Measurements from ENCODE around the gene CDCA5.

Gene CDCA5

DNA sequence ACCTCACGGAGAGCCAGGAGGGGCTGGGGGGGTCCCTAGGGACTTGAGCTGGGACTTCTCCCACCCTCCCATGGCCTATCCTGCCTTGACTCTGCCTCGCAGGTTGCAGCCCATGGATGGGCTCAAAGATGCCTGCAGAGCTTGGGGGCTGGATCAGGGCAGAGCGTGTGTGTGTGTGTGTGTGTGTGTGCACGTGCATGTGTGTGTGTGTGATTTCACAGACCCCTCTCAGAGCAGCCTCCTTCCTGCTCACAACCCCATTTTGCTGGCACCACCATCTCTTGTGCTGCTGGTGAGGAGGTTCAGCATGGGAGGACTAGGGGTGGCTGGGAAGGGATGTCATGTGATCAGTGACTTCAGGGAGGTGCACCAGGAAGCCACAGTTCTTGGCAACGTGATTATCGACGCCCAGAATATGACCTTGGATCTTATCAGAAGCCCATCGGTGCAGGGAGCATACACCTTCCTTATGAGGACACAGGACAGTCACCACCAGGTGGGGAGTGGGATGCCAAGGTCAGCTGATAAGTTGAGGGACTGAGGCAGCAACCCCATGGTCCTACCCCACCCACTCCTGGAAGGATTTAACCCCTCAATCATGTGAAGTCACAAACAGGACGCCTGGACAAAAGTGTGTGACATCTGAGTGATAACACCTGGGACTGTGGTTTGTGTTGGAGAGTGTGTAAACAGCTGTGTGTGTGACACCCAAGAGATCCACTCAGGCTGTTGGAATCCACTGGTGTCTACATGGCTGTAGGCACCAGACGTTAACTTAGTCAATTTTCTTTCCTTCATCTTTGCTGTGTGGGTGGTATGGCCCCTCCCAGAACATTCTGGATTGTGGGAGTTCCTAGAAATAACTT, 23.6 kb downstream of the CDCA5 start:
- H3K36me3 ChIP-seq (ENCODE audit: control insufficient read depth, low read depth, low read length): no peaks in the 10 kb centered on the region
- no peaks in the 10 kb centered on the region for H3K4me1 ChIP-seq (ENCODE audit: control insufficient read depth, low read depth, low read length)
- H3K9me3 ChIP-seq (ENCODE audit: control insufficient read depth, low read depth, low read length): no peaks in the 10 kb centered on the region
- H3K4me3 ChIP-seq (ENCODE audit: low read length): no peak overlapping the region
- no peak overlapping the region for H3K9ac ChIP-seq (ENCODE audit: low read length)
- no peak overlapping the region for H3K27ac ChIP-seq (ENCODE audit: low read length)
- H3K27me3 ChIP-seq (ENCODE audit: control insufficient read depth, insufficient read depth, low read length): no peaks in the 10 kb centered on the region

DNA sequence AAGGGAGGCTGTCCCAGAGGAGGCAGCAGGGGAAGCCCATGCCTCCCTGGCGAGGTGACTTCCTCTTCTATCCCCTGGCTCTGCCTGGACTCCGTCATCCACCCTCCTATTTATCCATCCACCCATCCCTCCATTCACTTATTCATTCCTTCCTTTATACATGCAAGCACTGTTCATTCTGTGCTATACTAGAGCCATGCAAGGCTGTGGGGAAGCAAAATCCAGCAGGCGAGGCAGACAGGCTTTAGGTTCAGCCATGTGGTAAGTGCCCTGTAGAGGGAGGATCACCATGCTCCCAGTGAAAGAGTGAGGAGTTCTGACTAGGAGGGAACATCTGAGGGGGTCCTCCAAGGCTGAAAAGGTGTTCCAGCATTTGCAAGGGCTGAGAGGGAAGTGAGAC, 24.3 kb downstream of the CDCA5 start:
- Histone ChIP-seq H3K9me3 (ENCODE audit: control insufficient read depth, low read depth, low read length) (no peaks in the 10 kb centered on the region), H3K4me1 (ENCODE audit: control insufficient read depth, low read depth, low read length) (no peaks in the 10 kb centered on the region), H3K4me3 (ENCODE audit: low read length) (no peak overlapping the region), H3K36me3 (ENCODE audit: control insufficient read depth, low read depth, low read length) (no peaks in the 10 kb centered on the region), H3K27me3 (ENCODE audit: control insufficient read depth, insufficient read depth, low read length) (no peaks in the 10 kb centered on the region), H3K27ac (ENCODE audit: low read length) (no peak overlapping the region), H3K9ac (ENCODE audit: low read length) (no peak overlapping the region)

GRCh38 chr11:65058419-65059054, 25.3 kb downstream of the CDCA5 start, which contains the start of gene NAALADL1:
NAALADL1 (minus strand) TSS chr11:65058553; CDS start chr11:65058521, 32 bp downstream.
- Histone ChIP-seq H3K9ac (ENCODE audit: low read length) (no peak within 1 kb of the TSS), H3K27ac (ENCODE audit: low read length) (no peak within 1 kb of the TSS), H3K4me3 (ENCODE audit: low read length) (no peak within 1 kb of the TSS), H3K36me3 (ENCODE audit: control insufficient read depth, low read depth, low read length) (no peaks in the 10 kb centered on the region), H3K4me1 (ENCODE audit: control insufficient read depth, low read depth, low read length) (no peaks in the 10 kb centered on the region), H3K9me3 (ENCODE audit: control insufficient read depth, low read depth, low read length) (no peaks in the 10 kb centered on the region), H3K27me3 (ENCODE audit: control insufficient read depth, insufficient read depth, low read length) (no peaks in the 10 kb centered on the region)

- no peak overlapping the region for H3K9ac ChIP-seq (ENCODE audit: low read length)
- no peaks in the 10 kb centered on the region for H3K36me3 ChIP-seq (ENCODE audit: control insufficient read depth, low read depth, low read length)
- no peak overlapping the region for H3K27ac ChIP-seq (ENCODE audit: low read length)
- no peaks in the 10 kb centered on the region for H3K9me3 ChIP-seq (ENCODE audit: control insufficient read depth, low read depth, low read length)
- H3K4me1 ChIP-seq (ENCODE audit: control insufficient read depth, low read depth, low read length): no peaks in the 10 kb centered on the region
- no peak overlapping the region for H3K4me3 ChIP-seq (ENCODE audit: low read length)
- no peaks in the 10 kb centered on the region for H3K27me3 ChIP-seq (ENCODE audit: control insufficient read depth, insufficient read depth, low read length)
Measured at GRCh38 chr11:65058012-65058411, 25.8 kb downstream of the CDCA5 start.

GRCh38 chr11:65057526-65057925, 26.3 kb downstream of the CDCA5 start:
- Histone ChIP-seq H3K4me3 (ENCODE audit: low read length) (no peak overlapping the region), H3K27ac (ENCODE audit: low read length) (no peak overlapping the region), H3K9me3 (ENCODE audit: control insufficient read depth, low read depth, low read length) (no peaks in the 10 kb centered on the region), H3K9ac (ENCODE audit: low read length) (no peak overlapping the region), H3K36me3 (ENCODE audit: control insufficient read depth, low read depth, low read length) (no peaks in the 10 kb centered on the region), H3K27me3 (ENCODE audit: control insufficient read depth, insufficient read depth, low read length) (no peaks in the 10 kb centered on the region), H3K4me1 (ENCODE audit: control insufficient read depth, low read depth, low read length) (no peaks in the 10 kb centered on the region)

DNA sequence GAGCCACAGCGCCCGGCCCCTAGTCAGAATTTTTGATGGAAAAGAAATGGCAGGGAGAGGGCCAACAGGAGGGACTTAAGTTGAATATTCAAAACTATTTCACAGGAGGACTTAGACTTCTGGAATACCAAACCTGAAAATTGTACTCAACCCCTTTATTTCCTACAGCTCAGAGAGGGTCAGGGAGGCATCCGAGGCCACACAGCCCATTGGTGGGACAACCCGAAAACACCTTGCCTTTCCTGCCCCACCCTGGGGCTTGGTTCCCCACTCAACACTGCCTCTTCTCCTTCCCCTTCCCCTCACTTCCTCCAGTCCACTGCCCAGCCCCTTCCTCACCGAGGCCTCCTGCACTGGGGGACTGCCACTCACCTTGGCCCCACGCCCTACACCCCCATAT, 26.8 kb downstream of the CDCA5 start:
- Histone ChIP-seq H3K4me1 (ENCODE audit: control insufficient read depth, low read depth, low read length) (no peaks in the 10 kb centered on the region), H3K36me3 (ENCODE audit: control insufficient read depth, low read depth, low read length) (no peaks in the 10 kb centered on the region), H3K27ac (ENCODE audit: low read length) (no peak overlapping the region), H3K4me3 (ENCODE audit: low read length) (no peak overlapping the region), H3K9me3 (ENCODE audit: control insufficient read depth, low read depth, low read length) (no peaks in the 10 kb centered on the region), H3K9ac (ENCODE audit: low read length) (no peak overlapping the region), H3K27me3 (ENCODE audit: control insufficient read depth, insufficient read depth, low read length) (no peaks in the 10 kb centered on the region)

GRCh38 chr11:65055538-65055937, 28.3 kb downstream of the CDCA5 start:
- H3K27me3 ChIP-seq (ENCODE audit: control insufficient read depth, insufficient read depth, low read length): no peaks in the 10 kb centered on the region
- H3K4me3 ChIP-seq (ENCODE audit: low read length): no peak overlapping the region
- no peaks in the 10 kb centered on the region for H3K36me3 ChIP-seq (ENCODE audit: control insufficient read depth, low read depth, low read length)
- H3K4me1 ChIP-seq (ENCODE audit: control insufficient read depth, low read depth, low read length): no peaks in the 10 kb centered on the region
- H3K27ac ChIP-seq (ENCODE audit: low read length): no peak overlapping the region
- H3K9me3 ChIP-seq (ENCODE audit: control insufficient read depth, low read depth, low read length): no peaks in the 10 kb centered on the region
- no peak overlapping the region for H3K9ac ChIP-seq (ENCODE audit: low read length)

GRCh38 chr11:65053827-65054508, 29.9 kb downstream of the CDCA5 start:
- H3K9me3 ChIP-seq (ENCODE audit: control insufficient read depth, low read depth, low read length): no peaks in the 10 kb centered on the region
- no peak overlapping the region for H3K9ac ChIP-seq (ENCODE audit: low read length)
- H3K4me3 ChIP-seq (ENCODE audit: low read length): no peak overlapping the region
- H3K27ac ChIP-seq (ENCODE audit: low read length): no peak overlapping the region
- no peaks in the 10 kb centered on the region for H3K36me3 ChIP-seq (ENCODE audit: control insufficient read depth, low read depth, low read length)
- H3K4me1 ChIP-seq (ENCODE audit: control insufficient read depth, low read depth, low read length): no peaks in the 10 kb centered on the region
- H3K27me3 ChIP-seq (ENCODE audit: control insufficient read depth, insufficient read depth, low read length): no peaks in the 10 kb centered on the region

DNA sequence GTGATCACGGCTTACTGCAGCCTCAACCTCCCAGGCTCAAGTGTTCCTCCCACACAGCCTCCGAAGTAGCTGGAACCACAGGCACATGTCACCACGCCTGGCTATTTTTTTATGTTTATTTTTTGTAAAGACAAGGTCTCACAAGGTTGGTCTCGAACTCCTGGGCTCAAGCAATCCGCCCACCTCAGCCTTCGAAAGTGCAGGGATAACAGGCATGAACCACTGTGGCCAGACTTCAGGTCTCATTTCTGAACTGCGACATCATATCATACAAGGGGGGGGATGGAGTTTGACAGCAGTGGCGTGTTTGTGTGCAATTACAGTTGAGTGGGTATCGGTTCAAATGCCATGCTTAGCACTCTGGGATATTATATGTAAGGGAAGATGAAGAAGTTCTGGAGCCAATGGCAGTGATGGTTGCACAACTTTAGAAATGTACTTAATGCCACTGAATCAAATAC, 32.4 kb downstream of the CDCA5 start:
- H3K4me3 ChIP-seq (ENCODE audit: low read length): no peak overlapping the region
- no peak overlapping the region for H3K9ac ChIP-seq (ENCODE audit: low read length)
- no peaks in the 10 kb centered on the region for H3K27me3 ChIP-seq (ENCODE audit: control insufficient read depth, insufficient read depth, low read length)
- H3K36me3 ChIP-seq (ENCODE audit: control insufficient read depth, low read depth, low read length): no peaks in the 10 kb centered on the region
- H3K4me1 ChIP-seq (ENCODE audit: control insufficient read depth, low read depth, low read length): no peaks in the 10 kb centered on the region
- H3K9me3 ChIP-seq (ENCODE audit: control insufficient read depth, low read depth, low read length): no peaks in the 10 kb centered on the region
- H3K27ac ChIP-seq (ENCODE audit: low read length): no peak overlapping the region

DNA sequence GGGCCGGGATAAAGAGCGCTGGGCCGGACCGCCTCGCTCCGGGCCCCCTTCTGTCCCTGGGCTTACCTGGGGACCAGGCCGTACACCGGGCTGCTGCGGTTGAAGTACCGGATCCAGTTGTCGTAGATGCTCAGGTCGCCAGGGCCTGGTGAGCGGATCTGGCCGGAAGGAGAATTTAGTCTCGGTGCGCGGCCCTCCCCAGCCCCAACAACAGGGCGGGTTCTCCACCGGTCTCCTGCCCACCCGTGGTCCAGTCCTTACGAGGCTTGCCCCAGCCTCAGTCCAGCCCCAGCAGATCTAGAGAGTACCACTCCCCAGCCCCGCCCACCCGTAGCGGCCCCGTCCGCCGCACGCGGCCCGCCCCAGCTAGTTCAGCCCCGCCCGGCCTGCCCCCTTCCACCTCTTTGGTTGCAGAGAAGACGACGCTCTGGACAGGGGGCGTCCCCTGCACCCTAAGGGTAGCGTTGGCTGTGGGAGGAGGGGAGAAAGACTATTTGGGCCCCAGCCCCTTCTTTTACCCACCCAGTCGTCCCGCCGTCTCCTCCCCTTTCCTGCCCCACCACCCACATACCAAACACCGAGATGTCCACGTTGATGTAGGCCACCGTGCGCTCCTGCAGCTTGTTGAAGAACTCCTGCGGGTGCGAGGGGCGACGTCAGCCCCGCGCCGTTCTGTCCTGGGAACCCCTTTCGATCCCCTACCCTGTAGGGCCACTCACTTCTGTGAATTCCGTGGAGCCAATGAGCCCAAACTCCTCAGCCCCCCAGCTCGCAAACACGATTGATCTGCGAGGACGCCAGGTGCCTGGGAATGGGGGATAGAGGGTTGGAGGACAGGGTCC, 36.0 kb downstream of the CDCA5 start:
- H3K27ac ChIP-seq (ENCODE audit: low read length): no peak overlapping the region
- no peaks in the 10 kb centered on the region for H3K4me1 ChIP-seq (ENCODE audit: control insufficient read depth, low read depth, low read length)
- peak overlapping the region; percentile 24 for H3K4me3 ChIP-seq (ENCODE audit: low read length)
- no peaks in the 10 kb centered on the region for H3K27me3 ChIP-seq (ENCODE audit: control insufficient read depth, insufficient read depth, low read length)
- peaks cover 10% of the 10 kb centered on the region for H3K36me3 ChIP-seq (ENCODE audit: control insufficient read depth, low read depth, low read length)
- no peak overlapping the region for H3K9ac ChIP-seq (ENCODE audit: low read length)
- H3K9me3 ChIP-seq (ENCODE audit: control insufficient read depth, low read depth, low read length): no peaks in the 10 kb centered on the region

DNA sequence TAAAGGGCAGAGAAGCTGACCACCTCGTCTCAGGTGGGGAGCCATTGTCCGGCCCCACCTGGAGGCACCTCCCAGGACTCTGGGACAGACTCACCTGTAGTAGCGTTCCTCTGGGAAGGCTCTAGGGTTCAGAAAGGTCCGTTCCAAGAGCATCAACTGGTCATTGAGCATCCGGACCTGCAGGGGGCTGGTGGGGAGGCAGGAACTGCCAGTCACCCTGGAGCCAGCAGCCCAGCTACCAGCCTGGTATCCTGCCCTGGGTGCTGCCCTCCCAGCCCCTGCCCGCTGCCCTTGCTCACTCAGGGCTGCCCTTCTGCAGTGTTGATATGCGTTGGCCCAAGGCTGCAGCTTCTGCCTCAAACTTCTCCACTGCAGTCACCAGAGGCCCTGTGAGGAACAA, 38.1 kb downstream of the CDCA5 start:
- H3K4me3 ChIP-seq (ENCODE audit: low read length): no peak overlapping the region
- no peak overlapping the region for H3K9ac ChIP-seq (ENCODE audit: low read length)
- H3K9me3 ChIP-seq (ENCODE audit: control insufficient read depth, low read depth, low read length): no peaks in the 10 kb centered on the region
- H3K27ac ChIP-seq (ENCODE audit: low read length): no peak overlapping the region
- no peaks in the 10 kb centered on the region for H3K4me1 ChIP-seq (ENCODE audit: control insufficient read depth, low read depth, low read length)
- H3K27me3 ChIP-seq (ENCODE audit: control insufficient read depth, insufficient read depth, low read length): no peaks in the 10 kb centered on the region
- H3K36me3 ChIP-seq (ENCODE audit: control insufficient read depth, low read depth, low read length): peaks cover 10% of the 10 kb centered on the region

Data from iPS-18a (cell line).